K562 (cell line): ENCODE results near the gene COQ8A.

ENCODE experiments used
- CBX3 ChIP-seq, 2 experiments: IDR thresholded peaks; 1 replicate in 1 of 2; 2 replicates in 1 of 2; pipeline ENCODE4 v1.6.1; 2012; ENCODE audit warnings: inconsistent platforms in 2 of 2, low read length in 2 of 2, borderline replicate concordance in 1 of 2, control low read depth in 1 of 2
- CBX5 ChIP-seq: IDR thresholded peaks from 2 replicates; pipeline ENCODE4 v1.6.1; 2014; ENCODE audit warnings: low read depth, borderline replicate concordance
- CEBPB ChIP-seq: fragments of 450-650 bp; IDR thresholded peaks from 2 replicates; pipeline ENCODE4 v1.6.1; 2016; ENCODE audit warnings: missing genetic modification characterization, missing compliant biosample characterization
- CEBPZ ChIP-seq: fragments of 150-350 bp; IDR thresholded peaks from 2 replicates; pipeline ENCODE4 v1.6.1; 2014; ENCODE audit warnings: low read depth, mild to moderate bottlenecking, low read length, borderline replicate concordance
- KDM5B ChIP-seq: fragments of 200-600 bp; sonication (generic); IDR thresholded peaks from 2 replicates; pipeline ENCODE4 v1.6.1; 2012; ENCODE audit warnings: low read depth, mild to moderate bottlenecking, moderate library complexity, low read length, control low read depth, inconsistent platforms; ENCODE audit not compliant: insufficient replicate concordance
- MLLT1 ChIP-seq, 2 experiments: fragments of 450-650 bp; IDR thresholded peaks; 2 replicates each; pipeline ENCODE4 v1.6.1; 2016
- SRSF1 ChIP-seq: fragments of 200-400 bp; formaldehyde crosslinking; IDR thresholded peaks from 2 replicates; pipeline ENCODE4 v1.6.1; 2017; ENCODE audit warnings: mild to moderate bottlenecking, low read depth, low read length, moderate library complexity

GRCh38 chr1:226960256-226960655, 20.2 kb downstream of the COQ8A start:
- TF ChIP-seq CBX5 (no peak), CEBPB (tag) (no peak), SRSF1 (no peak), KDM5B (no peak), CBX3 (IDR thresholded peaks at IDR 0.05; ENCODE audit: borderline replicate concordance in 1 of 2, low read length in 2 of 2) (no peak), CEBPZ (no peak), MLLT1 (IDR thresholded peaks at IDR 0.05) (no peak)
